GM19043 (cell line): ENCODE data around the gene CHID1.
A peak's percentile ranks its signal among the peaks of the same experiment; 100 is the strongest.

ENCODE experiments used
- ATAC-seq: cut with Tn5 transposase; IDR thresholded peaks from one replicate; pipeline ENCODE4 v1.9.1; 2021; ENCODE audit warnings: low read depth; ENCODE audit not compliant: unreplicated experiment

CHID1 gene

DNA sequence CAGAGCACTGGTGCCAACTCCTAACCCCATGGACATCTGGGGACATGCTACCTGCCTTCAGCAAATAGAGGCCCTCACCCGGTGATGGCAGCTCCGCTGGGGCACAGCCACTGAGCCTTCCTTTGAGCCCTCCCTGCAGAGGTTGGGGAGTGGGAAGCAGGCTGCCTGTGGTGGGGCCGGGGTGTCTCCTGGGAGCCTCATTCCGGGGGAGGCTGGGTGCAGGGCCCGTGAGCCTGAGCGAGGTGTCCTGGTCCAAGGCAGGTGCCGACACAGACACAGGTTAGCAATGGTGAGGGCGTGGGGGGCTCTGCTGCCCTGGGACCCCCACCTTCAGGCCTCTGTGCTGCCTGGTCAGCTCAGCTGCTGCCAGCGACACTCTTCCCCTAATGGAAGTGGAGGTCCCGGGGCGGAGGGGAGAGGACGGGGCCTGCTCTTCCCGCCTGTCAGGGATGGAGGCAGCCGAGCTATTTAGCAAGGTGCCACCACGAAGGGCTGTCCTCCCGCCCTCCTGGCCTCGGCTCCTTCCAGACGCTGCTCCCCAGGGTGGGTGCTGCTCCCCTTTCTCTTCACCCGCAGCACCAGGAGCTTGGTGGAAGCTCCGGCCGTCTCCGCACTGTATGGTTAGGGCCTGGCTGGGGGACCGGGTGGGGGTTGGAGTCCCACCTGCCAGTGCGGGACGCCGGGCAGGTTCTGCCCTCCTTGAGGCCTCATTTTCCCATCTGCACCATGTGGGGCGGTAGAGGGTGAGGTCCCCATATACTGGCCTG is 56.7 kb downstream of the CHID1 start:
- no peak for ATAC-seq

DNA sequence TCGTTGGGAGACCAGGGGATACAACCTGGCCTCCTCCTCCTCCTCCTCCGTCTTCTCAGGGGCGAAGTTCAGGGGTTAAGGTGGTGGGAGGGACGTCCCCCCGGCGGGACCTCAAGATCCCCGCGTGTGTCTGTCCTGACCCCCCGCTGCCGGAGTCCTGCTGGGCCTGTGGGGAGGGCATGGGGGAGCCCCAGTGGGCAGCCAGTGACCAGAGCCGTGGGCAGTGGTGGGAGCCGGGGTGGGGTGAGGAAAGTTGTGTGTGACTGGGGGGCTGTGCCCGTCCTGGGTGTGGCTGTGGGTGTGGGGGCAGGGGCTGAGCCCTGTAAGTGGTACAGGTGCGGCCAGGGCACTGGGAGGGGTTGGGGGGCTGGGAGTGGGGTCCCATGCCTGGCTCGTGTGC is 57.8 kb downstream of the CHID1 start:
- no peak for ATAC-seq

DNA sequence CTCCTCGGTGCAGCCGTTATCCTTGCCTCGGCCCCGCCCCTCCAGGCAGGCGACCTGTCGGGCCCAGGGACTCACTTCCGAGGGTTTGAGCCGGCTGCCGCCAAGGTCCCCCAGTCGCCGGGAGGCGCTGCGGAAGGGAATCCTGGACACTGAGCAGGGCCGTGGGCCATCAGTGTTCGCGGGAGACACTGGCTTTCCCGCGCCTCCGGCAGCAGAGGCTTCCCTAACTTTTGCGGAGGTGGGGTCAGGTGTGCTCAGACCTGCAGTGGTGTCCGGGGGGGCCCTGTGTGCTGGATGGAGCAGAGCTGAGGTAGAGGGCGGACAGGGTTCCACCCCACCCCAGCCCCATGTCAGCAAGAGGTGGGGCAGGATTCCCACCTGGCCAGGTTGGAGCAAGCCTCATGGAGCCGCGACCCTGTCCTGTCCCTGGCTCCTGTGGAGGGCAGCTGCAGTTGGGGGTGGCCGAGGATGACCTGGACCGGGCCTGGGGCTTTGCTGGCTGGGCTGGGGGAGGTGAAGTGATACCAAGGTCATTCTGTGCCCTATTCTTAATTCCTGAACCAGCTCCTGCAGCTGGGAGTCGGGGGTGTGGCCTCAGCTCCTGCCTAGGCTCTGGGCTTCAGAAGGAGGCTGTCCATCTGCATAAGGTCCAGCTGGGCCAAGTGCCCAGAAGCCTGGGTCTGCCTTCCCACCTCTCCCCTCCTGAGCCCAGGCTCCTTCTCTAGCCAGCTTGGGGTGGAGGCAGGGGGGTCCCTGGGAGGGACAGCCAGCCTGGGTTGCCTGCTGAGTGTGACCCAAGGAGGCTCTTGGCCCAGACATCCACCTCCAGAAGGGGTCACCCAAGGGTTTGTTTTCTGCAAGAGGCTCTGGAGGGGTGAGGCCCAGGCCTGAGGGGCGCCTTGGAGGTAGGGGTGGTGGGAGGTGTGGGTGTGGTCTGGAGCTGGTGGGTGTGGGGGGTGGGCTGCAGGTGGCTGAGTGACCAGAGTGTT is 59.5 kb downstream of the CHID1 start:
- ATAC-seq = no peak

DNA sequence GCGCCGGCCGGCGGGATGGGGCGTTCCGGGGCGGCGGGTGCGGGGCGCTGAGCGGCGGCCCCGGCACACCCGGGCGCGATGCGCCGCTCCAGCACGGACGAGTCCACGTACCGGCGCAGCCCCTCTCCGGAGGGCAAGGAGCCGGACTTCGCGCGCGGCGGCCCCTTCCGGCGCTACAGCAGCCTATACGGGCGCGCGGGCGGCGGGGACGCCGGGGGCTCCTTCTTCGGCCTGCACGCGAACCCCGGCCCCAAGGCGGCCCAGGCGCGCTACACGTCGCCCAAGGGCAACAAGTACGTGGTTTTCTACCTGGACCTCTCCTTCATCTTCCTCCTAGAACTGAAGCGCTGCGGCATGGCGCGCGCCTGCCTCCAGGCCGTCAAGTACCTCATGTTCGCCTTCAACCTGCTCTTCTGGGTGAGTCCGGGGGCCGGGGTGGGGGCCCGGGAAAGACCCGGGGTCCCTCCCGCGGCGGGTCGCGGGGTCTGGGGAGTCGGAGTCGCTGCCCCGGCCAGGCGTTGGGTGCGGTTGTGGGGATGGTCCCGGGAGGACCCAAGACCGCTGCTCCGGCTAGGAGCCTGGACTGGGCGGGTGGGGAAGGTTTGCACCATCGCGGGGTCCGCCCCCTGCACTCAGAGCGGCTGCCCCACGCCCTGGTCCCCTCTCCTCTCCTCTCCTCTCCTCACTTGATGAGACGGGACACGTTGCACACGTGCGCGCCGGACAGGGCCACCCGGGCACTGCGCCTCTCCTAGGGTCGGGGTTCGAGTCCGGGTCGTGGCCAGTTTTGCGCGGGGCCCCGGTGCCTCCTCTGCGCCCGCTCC is 60.4 kb downstream of the CHID1 start:
- no peak for ATAC-seq

DNA sequence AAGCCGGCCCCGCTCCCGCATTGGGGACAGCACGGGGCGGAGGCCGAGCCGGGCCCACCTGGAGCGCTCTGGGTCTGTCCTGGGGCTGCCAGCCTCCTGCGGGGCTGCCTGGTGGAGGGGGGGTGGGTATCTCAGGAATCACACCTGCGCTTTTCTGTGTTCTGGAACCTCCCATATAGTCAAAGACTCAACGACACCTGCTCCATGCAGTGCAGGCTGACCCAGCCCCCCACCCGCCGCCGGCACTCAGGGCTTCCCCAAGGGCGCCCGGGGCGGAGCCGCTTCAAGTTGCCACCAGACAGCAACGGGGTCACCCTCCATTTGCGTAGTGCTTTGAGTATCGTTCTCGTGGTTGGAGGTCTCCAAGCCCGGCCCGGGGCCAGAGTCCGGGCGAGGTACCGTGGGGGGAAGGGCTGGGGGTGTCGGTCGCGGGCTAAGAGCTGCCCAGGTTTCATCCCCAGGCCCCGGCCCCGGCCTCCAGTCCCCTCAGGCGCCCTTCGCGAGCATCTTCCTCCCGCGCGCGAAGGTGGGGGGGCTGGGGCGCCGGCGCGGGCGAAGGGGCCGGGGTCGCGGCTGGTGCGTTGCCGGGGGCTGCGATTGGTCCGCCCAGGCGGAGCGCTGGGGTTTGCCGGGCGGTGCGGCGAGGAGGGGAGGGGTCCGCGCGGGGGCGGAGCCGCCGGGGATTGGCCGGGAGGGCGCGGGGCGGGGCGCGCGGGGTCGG is 61.3 kb downstream of the CHID1 start:
- no peak for ATAC-seq

DNA sequence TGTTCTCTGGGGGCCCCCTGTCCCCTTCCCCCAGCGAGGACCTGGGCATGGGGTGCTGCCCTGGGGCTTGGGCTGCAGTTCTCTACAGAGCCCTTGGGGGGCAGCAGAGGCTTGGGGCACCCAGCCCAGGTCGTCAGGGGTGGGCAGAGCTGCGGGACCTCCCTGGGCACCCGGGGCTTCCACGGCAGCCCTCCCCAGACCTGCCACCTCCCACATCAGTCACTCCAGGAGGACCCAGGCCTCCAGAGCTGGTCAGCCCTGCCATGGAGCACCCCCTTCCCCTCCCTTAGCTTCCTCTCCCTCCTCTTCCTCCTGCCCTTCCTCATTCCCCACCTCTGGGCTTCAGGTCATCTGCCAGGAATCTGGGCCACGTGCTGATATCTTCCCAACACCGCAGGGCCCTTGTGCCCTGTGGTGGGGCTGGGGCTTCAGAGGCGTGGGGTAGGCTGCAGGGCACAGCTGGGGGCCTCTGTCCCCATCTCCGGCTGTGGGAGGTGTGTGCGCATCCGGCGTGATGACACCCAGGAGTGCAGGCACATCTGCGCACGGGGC is 62.2 kb downstream of the CHID1 start:
- no peak for ATAC-seq

DNA sequence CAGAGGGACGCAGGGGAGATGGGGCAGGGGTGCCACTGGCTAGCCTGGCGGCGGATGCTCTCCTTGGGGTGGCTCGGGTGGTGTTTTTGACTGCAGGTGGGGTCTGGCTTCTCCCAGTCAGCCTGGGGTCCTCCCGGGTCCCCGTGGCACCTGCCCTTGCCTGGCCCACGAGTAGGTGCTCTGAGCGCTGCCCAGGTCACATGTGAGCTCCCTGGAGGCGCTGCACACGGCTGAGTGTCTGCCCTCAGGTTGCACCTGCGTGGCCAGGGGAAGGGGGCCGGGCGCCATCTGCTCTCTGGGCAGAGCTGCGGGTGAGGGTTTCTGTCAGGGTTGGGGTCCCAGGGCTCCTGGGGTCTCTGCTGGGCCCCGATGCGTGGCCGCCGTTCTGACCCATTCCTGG is 62.7 kb downstream of the CHID1 start:
- no peak for ATAC-seq

DNA sequence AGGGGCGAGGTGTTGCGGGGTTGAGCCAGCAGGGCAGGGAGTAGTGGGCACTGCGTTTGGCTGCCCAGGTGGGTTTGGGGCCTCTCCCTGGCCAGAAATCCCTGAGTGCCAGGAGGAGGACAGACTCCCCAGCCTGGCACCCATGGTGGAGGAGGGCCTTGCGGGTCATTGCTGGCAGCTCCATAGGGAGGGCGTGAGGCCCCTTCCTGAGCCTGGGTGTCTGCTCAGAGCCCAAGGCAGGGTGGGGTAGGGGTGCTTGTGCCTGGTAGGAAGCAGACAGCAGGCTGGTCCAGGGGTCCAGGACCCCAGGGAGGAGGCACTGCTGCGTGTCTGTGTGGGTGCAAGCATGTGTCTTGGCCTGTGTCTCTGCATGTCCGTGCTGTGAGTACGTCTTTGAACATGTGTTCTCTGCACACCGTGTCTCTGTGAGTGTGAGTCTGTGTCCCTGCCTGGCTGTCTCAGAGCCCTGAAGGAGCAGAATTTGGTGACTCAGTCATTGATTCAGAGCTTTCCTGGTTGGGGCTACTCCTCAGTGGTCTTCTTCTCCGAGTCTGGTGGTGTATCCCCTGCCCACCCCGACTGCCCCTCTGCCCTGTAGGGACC is 64.0 kb downstream of the CHID1 start:
- ATAC-seq = no peak

DNA sequence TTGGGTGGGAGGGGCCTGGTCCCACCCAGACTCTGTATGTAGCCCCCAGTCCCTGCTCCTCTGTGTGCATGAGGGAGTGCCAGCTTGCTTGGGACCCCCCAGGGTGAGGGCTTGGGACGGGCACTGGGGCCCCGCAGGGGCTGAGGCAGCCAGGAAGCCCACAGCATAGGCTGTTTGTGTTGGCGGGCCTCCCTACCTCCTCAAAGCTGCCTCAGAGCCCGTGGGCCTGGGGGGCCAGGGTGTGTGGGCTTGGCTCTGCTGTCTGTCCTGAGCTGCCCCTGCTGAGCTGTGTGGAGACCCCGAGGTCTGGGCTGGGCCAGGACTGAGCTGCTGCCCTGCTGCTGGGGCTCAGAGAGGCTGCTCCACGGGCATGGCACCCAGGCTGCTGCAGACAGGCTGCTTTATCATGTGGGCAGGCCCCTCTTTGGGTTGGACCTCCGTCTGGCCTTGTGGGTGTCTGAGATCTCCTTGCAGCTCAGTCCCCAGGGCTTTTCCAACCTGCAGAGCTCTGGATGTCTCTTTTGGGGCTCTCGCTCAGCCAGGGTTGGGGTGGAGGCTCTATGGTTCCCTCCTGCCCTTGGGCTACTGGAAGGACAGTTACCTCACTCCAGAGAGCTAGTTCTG is 64.6 kb downstream of the CHID1 start:
- ATAC-seq = no peak

DNA sequence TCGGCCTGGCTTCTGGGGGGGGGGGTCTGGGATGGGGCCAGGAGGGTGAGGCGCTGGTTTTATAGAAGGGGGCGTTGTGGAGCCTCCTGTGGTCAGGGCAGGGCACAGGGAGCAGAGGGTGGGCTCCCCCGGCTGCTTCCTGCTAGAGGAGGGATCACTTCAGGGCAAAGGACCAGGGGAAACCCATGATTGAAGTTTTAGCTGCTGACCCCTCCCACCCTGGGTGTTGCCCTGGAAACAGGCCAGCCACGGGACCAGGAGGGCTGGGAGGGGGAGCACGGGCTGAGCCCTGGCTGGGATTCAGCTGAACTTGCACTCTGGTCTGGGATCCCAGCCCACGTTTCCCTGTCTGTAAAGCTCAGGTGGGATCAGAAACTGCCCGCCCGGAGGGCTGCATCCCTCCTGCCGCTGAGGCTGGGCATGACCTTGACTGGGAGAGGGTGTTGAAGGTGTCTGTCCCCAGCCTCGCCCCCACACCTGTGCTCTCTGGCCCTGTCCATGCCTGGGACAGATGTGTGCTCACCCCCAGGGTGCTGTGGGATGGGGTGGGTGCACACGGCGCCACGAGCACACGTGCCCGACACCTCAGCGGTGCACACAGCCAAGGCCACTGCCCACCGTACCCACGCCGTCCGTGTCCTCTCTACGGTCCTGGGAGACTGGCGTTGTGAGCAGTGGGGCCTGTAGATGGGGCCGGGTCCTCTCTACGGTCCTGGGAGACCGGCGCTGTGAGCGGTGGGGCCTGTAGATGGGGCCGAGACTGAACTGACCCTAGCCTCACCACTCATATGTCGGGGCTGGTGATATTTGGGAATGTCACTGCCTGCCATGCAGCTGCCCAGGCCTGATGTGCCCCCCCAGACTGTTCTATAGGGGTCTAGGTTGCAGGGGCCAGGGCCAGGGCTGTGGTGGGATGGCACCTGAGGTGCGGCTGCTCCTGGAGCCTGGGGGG is 65.6 kb downstream of the CHID1 start:
- no peak for ATAC-seq

DNA sequence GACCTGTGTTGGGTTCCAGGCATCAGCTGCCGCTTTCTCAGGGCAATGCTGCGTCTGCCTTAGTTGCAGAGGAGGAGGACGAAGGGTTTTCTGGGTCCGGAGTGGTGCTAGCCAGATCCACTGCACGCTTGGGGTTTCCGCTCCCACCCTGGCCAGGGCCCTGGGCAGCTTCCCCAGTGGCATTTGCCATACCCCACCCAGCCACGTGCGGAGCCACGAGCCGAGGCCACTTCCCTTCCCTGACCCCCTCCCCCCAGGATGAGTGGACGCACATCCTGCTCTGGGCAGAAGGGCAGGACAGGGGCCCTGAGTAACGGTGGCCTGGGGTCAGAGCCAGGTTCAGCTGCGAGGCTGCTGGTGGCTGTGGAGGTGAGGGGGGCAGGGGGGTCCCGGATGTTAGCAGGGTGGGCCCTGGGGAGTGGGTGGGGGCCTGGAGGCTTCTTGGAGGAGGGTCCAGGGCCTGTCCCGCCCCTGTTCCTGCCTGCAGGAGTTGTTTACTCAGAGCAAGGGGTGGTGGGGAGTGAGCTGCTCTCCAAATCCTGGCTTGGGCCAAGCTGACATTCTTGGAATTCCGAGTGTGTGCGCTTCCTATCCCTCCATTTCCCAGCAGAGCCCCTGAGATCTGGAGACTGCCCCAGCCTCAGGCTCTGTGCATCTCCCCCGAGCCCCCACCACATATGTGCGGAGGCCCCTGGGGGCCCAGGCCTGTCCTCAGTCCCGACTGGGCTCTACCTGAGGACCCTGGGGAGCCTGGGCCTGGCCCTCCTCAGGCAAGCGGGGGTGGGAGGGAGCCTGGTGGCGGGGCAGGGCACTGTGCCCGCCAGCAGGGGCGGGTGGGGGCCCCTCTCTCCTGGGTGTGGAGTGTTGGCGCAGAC is 66.6 kb downstream of the CHID1 start:
- no peak for ATAC-seq

DNA sequence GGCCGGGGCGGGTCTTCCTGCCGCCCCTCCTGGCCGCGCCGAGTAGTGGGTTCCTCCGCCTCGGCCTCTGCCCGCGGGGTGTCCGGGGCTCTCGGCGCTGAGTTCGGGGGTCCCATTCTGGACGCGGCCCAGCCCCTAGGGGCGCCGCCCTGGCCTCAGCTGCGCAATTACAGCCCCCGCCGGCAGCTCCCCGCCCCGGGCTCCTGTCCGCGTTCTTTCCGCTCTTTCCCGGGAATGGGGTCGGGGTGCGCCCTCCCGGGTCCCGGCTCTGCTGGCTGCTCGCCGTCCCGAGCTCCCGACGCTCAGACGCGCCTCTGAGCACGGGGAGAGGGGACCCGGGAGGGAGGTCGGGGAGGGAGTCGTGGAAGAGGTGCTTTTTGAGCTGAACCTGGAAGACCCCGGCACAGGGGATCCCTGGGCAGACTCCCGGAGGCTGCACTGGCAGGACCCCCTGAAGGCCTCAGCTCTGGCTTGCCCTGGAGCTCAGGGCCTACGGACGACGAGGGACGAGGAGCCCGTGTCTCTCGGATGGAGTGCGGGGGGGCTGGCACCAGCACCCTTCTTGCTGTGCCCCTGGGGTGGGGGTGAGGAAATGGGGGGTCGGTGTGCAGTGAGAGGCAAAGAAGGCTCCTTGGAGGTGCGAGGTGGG is 67.4 kb downstream of the CHID1 start:
- no peak for ATAC-seq

DNA sequence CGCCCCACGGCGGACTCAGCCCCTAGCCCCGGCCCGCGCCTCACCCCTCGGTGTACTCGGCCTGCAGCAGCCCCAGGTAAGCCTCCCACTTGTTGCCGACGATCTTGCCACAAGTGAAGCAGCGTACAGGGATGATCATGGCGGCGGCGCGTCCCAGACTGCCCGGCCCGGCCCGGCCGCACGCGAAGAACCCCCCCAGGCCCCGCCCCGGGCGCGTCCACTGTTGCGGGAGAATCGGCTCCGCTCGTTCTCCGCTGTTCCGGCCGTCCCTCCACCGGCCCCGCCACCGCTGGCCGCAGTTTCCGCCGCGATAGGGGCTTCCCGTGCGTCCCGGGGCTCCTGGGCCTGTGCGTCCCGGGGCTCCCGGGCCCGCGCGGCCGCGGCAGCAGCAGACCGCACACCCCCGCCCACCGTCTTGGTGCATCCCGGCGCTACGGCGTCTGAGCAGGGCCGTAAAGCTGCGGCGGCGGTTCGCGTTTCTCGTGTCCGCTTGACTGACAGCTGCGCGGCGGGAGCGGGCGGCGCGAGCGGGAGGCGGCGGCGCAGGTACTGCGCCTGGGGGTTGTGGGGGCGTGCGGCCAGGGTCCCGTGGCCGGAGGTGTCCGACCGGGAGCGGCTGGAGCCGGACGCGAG is 68.1 kb downstream of the CHID1 start, which contains the start of the genes POLR2L and TSPAN4:
Gene POLR2L (minus strand): TSS at position 160 of the 633 bp plus-strand sequence. CDS start 21 bp downstream, at position 139.
Gene TSPAN4 (plus strand): TSS at position 483 of the 633 bp plus-strand sequence. CDS start 7,453 bp downstream, outside the sequence.
- ATAC-seq = peak; percentile 60

DNA sequence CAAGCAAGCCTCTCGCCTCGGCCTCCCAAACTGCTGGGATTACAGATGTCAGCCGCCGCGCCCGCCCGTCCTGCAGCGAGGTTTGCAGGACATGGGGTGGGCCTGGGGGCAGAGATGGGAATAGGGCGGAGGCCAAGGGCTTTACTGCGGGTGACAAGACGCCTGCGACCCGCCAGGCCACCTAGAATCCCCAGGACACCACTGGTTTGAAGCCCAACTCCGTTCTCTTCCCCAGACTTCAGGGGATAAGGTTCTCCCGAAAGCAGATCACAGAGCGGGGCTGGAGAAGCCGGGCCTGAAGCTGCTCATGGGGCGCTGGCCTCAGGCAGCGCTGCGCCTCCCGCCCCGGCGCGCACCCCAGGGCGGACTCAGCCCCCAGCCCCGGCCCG is 68.6 kb downstream of the CHID1 start:
- peak; percentile 16 for ATAC-seq

DNA sequence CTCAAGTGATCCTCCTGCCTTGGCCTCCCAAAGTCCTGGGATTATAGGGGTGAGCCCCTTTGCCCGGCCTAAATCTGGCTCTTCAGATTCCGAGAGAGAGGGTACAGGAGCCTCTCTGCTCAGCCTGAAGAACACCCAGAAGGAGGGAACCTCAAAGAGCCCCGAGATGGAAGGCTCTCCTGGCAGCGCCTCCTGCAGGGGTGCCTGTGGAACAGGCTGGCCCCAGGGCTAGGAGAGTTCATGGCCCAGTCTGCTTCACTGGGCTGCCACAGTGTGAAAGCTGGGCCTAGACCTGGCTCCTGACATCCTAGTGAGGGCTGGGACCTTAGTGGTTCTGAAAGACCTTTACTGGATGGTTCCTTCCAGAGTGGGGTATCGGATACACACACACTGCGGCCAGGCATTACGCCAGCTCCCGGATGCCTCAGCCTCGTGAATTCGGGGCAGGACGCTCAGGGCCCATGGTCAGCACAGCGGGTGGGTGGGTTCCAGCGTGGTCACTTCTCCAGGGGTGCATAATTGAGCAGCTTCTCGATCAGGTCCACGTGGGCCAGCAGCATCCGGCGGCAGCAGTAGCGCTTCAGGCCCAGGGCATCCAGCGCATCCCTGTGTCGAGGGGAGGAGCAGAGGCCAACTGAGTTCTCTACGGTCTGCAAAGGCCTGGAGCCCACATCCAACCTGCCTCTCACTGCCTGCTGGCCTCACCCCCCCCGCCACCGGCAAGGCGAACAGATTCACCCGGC is 70.6 kb downstream of the CHID1 start:
- ATAC-seq = no peak
